Stimulated activated CD4-positive, alpha-beta T cell treated with anti-CD3 and anti-CD28 coated beads, Interleukin-2, amount 100 ng/mL, for 4 hours (primary cell): ENCODE data around the gene PROZ.

Experiments
- DNase-seq: peaks from one replicate; pipeline ENCODE4 v3.0.0-alpha.2; 2020; ENCODE audit warnings: low read depth

PROZ gene

GRCh38 chr13:113208421-113209335 is 50.2 kb downstream of the PROZ start, which contains the start of gene PCID2:
TSS of gene PCID2 (minus strand) at chr13:113208669. CDS start at chr13:113208634, 35 bp downstream.
- DNase-seq: peak; percentile 84

DNA sequence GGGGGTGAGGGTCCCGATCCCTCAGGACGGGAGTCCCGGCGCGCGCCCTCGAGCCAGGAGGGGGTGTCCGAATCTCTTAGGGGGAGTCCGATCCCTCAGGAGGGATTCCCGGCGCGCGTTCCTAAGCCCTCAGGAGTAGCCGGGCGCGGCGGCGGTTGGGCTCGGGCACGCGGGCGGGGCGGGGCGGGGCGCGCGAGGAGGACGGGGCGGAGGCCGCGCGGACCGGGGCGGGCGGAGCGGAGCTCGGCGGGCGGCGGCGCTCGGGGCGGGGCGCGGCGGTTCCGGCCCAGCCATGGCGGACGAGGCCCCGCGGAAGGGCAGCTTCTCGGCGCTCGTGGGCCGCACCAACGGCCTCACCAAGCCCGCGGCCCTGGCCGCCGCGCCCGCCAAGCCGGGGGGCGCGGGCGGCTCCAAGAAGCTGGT is 50.9 kb downstream of the PROZ start, which contains the start of gene CUL4A:
TSS of gene CUL4A (plus strand) at position 278 of the 423 bp plus-strand sequence. CDS start at position 293, 15 bp downstream.
- peak; percentile 63 for DNase-seq

GRCh38 chr13:113209759-113210421 is 51.4 kb downstream of the PROZ start:
- DNase-seq: peak; percentile 63

GRCh38 chr13:113210833-113211232 is 52.4 kb downstream of the PROZ start:
- DNase-seq: no peak

GRCh38 chr13:113211774-113212173 is 53.3 kb downstream of the PROZ start:
- DNase-seq: no peak

- DNase-seq: no peak
These were observed 58.0 kb downstream of the PROZ start for GRCh38 chr13:113216254-113217048.

DNA sequence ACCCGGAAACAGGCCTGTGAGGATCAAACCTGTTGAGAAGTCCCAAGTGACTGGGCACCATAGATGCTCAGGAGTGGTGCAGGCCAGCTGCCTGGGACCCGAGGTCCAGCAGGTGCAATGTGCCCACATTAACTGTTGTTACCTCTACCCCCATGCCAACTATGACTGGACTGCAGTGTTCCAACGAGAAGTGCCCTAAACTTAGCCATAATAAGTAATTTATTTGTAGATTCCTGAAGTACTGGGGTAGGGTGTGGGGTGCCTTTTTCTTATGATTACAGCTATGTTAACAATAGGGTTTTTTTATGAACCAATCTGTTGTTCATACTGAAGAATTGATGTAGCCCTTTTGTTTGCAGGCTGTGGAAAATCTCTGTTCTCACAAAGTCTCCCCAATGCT is 60.1 kb downstream of the PROZ start:
- no peak for DNase-seq

- DNase-seq: no peak
These were observed 61.0 kb downstream of the PROZ start for GRCh38 chr13:113219256-113219940.

DNA sequence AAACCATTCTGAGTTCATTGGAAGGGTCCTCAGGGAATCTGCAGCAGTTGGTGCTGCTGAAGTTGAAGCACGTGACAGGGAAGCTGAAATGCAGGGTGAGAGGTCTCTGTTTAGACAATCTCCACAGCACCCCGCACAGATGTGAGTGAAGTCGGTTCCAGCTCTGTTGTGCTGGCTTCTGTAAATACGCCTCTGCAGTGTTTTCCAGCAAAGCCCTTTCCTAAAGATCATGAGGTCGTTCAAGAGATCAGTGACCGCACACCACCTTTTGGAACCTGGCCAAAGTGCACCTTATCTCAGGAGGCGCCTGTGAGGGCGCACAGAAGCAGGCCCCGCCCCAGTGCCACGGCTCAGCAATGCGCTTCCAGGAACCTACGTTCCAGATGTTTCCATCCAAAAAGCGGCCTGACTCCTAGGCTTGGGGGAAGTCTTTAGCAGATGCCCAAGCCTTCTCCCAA is 61.7 kb downstream of the PROZ start:
- DNase-seq: no peak

- DNase-seq: no peak
These were observed 62.4 kb downstream of the PROZ start for GRCh38 chr13:113220877-113221276.
